ENCODE measurements around the gene KRT33B.
"Not testable (repeated sequence)": the region's sequence is repeated elsewhere in the genome, so short reads cannot be mapped to it uniquely, and the experiment has no call there.

KRT33B gene

GRCh38 chr17:41393294-41393693 lies 23.7 kb upstream of the KRT33B start:
- DNase-seq = no peak

GRCh38 chr17:41392278-41392677 lies 22.7 kb upstream of the KRT33B start:
- no peak for DNase-seq

DNA sequence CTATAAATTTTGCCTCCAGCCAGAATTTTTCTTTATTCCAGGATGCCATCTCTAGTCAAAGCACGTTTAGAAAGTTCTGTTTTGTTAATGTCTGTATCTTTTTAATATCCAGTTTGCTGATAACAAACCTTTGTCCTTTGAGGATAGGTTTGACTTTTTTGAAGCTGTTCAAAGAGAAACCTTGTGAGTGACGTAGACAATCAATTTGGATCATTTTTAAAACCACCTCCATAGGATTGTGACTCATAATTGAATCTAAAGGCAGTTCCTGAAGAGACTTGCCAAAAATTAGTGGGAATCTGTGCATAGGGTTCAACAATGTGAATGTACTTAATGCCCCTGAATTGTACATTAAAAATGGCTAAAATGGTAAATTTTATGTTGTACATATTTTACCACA lies 21.9 kb upstream of the KRT33B start:
- DNase-seq = no peak

GRCh38 chr17:41390411-41390938 lies 20.9 kb upstream of the KRT33B start:
- no peak for DNase-seq

DNA sequence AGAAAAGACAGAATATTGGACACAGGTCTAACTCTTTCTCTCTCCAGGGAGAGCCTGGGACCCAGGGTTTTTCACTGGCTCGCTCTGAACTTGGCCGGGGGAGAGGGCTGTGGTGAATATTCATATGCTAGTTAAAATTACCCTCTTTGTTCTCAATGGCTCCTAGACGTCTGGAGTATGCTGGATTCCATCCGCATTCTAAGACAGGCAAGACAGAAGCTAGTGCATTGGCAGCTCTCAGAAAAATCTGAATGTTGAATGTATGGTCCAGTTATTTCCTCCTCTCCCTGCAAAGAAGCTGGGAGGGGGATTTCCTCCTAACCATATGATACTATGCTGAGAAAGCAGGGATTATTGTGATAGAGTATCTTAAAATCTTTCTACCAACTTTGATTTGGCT lies 18.1 kb upstream of the KRT33B start:
- no peak for DNase-seq

DNA sequence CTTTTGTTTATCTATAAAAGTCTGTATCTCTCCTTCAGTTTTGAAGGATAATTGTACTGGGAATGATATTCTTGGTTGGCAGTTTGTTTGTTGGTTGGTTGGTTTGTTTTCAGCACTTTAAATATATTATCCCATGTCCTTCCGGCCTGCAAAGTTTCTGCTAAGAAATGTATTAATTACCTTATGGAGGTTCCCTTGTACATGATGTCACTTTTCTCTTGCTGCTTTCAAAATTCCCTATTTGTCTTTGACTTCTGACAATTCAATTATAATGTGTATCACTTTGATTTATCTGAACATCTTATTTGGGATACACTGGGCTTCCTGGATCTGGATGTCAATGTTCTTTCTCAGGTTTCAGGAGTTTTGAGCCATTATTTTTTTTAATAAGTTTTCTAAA lies 16.6 kb upstream of the KRT33B start:
- no peak for DNase-seq

DNA sequence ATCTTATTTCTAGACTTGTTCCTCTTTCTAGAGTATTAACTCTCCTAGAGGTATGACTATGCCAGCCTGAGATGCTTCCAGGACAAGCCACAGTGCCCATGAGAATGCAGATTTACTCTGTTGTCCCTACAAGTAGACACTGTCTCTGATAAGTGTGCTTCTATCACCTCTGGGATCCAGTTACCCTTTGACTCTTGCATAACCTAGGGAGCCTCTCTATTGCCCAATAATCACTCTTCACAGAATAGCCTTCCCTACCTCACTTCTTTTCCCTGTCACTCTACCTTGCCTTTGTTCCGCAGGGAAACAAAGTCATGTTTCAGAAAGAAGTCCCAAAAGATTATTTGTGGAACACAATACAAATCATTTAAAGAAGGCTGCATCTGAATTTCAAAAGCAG lies 14.1 kb upstream of the KRT33B start:
- no peak for DNase-seq

GRCh38 chr17:41382394-41382793 lies 12.8 kb upstream of the KRT33B start:
- no peak for DNase-seq

GRCh38 chr17:41381943-41382342 lies 12.3 kb upstream of the KRT33B start, which contains the start of gene KRT34:
KRT34 (minus strand) TSS chr17:41382306; CDS start chr17:41382246, 60 bp downstream.
- not testable (repeated sequence) for DNase-seq

- not testable (repeated sequence) for DNase-seq
Observed at GRCh38 chr17:41380091-41380490, 10.5 kb upstream of the KRT33B start.

DNA sequence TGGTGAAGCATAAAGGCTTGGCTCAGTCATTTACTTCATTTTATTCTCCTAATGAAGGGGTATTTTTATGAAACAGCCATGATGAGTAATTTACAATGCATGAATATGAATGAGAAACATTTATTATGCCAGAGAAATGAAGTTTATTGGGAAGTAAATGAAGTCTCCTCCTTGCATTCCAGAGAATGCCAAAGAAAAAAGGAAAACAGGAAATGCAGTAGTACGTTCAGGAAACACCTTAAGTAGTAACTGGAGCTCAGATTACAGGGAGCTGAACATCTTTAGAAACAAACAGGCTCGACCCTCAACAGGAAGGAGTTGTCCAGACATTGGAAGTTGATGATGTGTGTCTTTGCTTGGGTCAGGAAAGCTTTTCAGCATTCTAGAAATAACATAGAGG lies 7.9 kb upstream of the KRT33B start:
- DNase-seq = no peak

GRCh38 chr17:41369023-41369422 lies 590 bp downstream of the KRT33B start:
- no peak for DNase-seq

- no peak for DNase-seq
Observed at GRCh38 chr17:41367426-41368075, 2.1 kb downstream of the KRT33B start.

GRCh38 chr17:41366070-41366469 lies 3.5 kb downstream of the KRT33B start:
- no peak for DNase-seq

DNA sequence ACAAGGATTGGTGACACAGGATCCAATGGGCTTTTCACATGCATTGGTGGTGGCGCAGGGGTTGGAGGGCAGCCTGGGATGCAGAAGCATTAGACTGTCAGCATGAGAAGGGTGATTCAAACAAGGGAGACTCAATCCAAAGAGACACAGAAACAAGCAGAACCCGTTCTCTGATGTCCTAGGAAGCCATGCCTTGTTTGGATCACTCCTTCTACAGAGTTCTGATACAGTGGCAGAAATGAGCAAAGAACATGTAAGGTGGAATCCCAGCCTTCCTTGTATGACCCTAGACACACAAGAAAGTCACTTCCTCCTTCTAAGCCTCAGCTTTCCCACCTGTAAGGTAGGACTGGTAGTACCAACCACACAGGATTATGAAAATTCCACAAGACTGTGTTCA lies 5.7 kb downstream of the KRT33B start:
- DNase-seq = no peak

DNA sequence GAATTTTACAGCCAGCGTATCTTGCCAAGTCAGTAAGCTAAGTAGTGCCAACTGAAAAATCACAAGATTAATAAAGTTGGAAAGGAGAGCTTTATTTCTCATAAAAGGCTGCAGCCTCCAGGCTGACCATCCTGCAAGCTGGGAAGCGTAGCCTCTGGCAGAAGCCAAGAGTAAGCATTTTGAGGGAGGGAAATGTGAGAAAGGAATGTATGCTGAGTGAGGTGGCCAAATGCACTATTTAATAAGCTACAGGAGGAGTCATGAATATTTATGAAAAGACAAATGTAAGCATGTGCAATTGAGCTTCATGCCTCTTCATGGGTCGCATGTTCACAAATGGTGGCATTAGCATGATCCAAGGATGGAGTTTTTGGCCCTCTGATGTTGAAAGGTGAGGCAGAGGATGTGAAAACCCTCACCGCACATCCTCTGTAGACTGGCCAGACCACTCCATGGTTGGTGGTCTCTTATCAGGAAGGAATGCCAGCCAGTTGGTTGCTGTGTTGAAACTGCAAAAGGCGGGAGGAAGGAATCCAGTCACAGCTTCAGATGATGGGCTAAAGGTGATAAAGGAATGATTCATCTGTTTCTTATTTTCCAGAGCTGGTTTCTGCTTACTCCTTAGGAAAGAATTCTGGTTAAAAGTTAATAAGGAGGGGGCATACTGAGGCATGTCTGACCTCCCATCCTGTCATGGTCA lies 9.2 kb downstream of the KRT33B start:
- no peak for DNase-seq

DNA sequence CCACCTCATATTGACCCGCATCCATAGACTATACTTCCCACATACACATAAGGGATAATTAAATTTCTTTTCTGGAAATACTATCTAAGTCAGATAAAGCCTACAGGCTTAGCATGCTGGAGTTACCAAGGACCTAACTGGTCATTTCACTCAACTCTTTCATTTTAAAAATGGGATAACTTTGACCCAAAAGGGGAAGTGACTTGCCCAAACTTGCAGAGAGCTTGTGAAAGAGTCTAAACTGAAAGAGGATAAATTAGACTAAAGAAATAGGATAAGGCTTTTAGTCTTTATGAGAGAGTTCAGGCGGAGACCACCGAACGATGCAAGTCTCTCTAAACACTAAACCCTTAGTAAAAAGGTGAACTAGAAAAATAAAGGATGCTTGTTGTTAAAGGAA lies 15.1 kb downstream of the KRT33B start:
- DNase-seq = no peak

DNA sequence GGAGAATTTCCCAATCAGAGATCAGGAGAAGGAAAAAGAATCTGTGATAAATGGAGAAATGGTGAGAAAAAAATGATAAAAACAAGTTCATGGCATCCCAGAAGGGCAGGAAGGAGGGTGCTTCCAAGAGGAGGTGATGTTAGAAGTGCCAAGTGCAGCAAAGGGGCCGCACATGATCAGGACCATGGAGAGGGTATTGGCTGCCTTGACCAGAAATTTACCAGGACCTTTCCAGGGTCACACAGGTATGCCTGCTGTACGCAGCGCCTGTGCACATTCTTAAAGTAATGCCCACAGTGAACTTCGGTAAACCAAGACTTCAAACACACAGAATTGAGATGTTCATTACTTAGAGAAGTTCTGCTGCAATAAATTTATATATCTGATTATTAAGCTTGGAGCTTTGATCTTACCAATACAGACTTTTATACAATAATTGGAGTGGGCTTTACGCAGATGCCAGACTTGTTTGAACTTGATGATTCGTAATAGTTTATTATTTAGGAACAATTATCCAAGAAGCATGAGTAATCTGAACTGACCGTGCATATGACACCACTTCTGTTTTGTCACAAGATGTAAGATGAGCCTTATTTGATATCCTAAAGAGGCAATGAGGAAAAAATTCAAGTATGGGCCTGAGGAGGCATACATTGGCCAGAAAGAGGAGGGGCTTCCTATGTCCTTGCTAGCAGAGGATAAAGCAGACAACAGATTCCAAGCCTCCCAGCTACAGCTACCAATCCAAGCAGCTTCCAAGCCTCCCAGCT lies 16.8 kb downstream of the KRT33B start:
- DNase-seq = no peak

GRCh38 chr17:41351177-41351576 lies 18.4 kb downstream of the KRT33B start:
- no peak for DNase-seq

DNA sequence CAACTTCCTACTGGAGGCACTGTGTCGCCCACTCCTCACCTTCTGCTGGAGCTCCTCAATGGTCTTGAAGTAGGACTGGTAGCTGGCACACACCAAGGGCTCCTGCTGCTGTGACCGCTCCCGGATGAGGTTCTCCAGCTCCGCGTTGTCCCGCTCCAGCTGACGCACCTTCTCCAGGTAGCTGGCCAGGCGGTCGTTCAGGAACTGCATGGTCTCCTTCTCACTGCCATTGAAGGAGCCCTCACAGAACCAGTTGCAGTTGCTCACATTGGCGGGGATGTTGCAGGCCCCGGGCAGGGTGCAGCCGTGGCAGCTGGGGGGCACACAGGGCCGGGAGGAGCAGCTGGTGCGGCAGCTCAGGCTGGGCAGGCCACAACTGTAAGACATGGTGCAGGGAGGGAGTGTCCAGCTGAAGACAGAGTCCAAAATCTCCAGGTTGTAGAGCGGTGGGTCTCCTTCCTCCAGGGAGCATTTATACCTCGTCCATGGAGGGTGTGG lies 19.2 kb downstream of the KRT33B start, which contains the start of gene KRT33A:
KRT33A (minus strand) TSS at position 448 of the 498 bp plus-strand sequence; CDS start at position 387, 61 bp downstream.
- DNase-seq = not testable (repeated sequence)

- DNase-seq = no peak
Observed at GRCh38 chr17:41347869-41348760, 21.5 kb downstream of the KRT33B start.

DNA sequence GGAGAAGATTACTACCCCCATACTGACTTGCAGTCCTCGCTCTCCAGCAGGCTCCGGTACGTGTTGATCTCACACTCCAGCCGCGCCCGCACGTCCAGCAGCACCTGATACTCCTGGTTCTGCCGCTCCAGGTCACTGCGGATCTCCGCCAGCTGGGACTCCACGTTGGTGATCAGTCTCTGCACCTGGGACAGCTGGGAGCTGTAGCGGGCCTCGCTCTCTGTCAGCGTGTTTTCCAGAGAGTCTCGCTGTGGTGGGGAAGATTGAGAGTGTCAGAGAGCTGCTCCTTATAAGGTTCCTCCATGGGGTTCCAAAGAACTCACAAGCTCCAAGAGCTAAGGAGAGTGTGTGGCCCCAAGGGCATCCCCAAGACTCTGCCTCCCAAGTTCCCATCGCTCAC lies 23.2 kb downstream of the KRT33B start:
- not testable (repeated sequence) for DNase-seq
